CD4-positive, alpha-beta T cell treated with Interleukin-17A for 4 hours (primary cell): ENCODE data around the gene SERPIND1.
A peak's percentile ranks its signal among the peaks of the same experiment; 100 is the strongest.

ENCODE experiments used
- DNase-seq: peaks from one replicate; pipeline ENCODE4 v3.0.0-alpha.2; 2020; ENCODE audit warnings: mixed read lengths

Gene SERPIND1

GRCh38 chr22:20793748-20794649 lies 20.1 kb downstream of the SERPIND1 start:
- no peak for DNase-seq

GRCh38 chr22:20794650-20795413 lies 20.9 kb downstream of the SERPIND1 start:
- no peak for DNase-seq

- DNase-seq, result no peak
These were observed 22.8 kb downstream of the SERPIND1 start for GRCh38 chr22:20796731-20797130.

GRCh38 chr22:20798218-20798617 lies 24.3 kb downstream of the SERPIND1 start:
- no peak for DNase-seq

GRCh38 chr22:20798974-20799373 lies 25.1 kb downstream of the SERPIND1 start:
- no peak for DNase-seq

GRCh38 chr22:20799449-20799848 lies 25.5 kb downstream of the SERPIND1 start:
- DNase-seq, result no peak

- DNase-seq, result no peak
These were observed 28.5 kb downstream of the SERPIND1 start for GRCh38 chr22:20802452-20802851.

- DNase-seq, result no peak
These were observed 29.1 kb downstream of the SERPIND1 start for GRCh38 chr22:20802922-20803553.

GRCh38 chr22:20803696-20804324 lies 29.9 kb downstream of the SERPIND1 start:
- peak; percentile 52 for DNase-seq

- no peak for DNase-seq
These were observed 30.7 kb downstream of the SERPIND1 start for GRCh38 chr22:20804650-20805049.

- no peak for DNase-seq
These were observed 32.1 kb downstream of the SERPIND1 start for GRCh38 chr22:20805972-20806471.

- no peak for DNase-seq
These were observed 33.4 kb downstream of the SERPIND1 start for GRCh38 chr22:20807315-20807752.

- no peak for DNase-seq
These were observed 34.9 kb downstream of the SERPIND1 start for GRCh38 chr22:20808844-20809243.

GRCh38 chr22:20809538-20810185 lies 35.7 kb downstream of the SERPIND1 start:
- no peak for DNase-seq

GRCh38 chr22:20810645-20811044 lies 36.7 kb downstream of the SERPIND1 start:
- DNase-seq, result peak; percentile 7

- DNase-seq, result no peak
These were observed 37.3 kb downstream of the SERPIND1 start for GRCh38 chr22:20811171-20811570.

- no peak for DNase-seq
These were observed 38.2 kb downstream of the SERPIND1 start for GRCh38 chr22:20811971-20812660.

GRCh38 chr22:20813056-20813455 lies 39.1 kb downstream of the SERPIND1 start:
- DNase-seq, result no peak

- DNase-seq, result no peak
These were observed 40.4 kb downstream of the SERPIND1 start for GRCh38 chr22:20814221-20814808.

GRCh38 chr22:20815477-20816050 lies 41.7 kb downstream of the SERPIND1 start:
- DNase-seq, result no peak

- no peak for DNase-seq
These were observed 42.6 kb downstream of the SERPIND1 start for GRCh38 chr22:20816559-20816958.
